K562 (cell line): ENCODE data around the gene CAPN13.

ENCODE experiments used
- BCL6 ChIP-seq: fragments of 250-450 bp; sonication (Bioruptor Pico); IDR thresholded peaks from 2 replicates; pipeline ENCODE4 v1.4.0; 2020
- CTCF ChIP-seq, 3 experiments: IDR thresholded peaks in 2 of 3; conservative IDR thresholded peaks in 1 of 3; 2 replicates each; pipeline ENCODE4 v1.5.1; 2011 to 2012; ENCODE audit warnings: low read length in 3 of 3, mild to moderate bottlenecking in 3 of 3, control low read depth in 2 of 3, improper control_type of control experiment in 1 of 3, inconsistent platforms in 1 of 3, low read depth in 1 of 3, mixed read lengths in 1 of 3, moderate library complexity in 1 of 3; ENCODE audit not compliant: insufficient read depth in 2 of 3
- HDAC1 ChIP-seq, 2 experiments: fragments of 450-650 bp; IDR thresholded peaks; 2 replicates each; pipeline ENCODE4 v1.6.1; 2016 to 2017; ENCODE audit warnings: inconsistent platforms in 1 of 2, mild to moderate bottlenecking in 1 of 2, moderate library complexity in 1 of 2
- LARP7 ChIP-seq: fragments of 450-650 bp; IDR thresholded peaks from 2 replicates; pipeline ENCODE4 v1.6.1; 2016
- MLLT1 ChIP-seq, 2 experiments: fragments of 450-650 bp; IDR thresholded peaks; 2 replicates each; pipeline ENCODE4 v1.6.1; 2016
- NCOA6 ChIP-seq: fragments of 450-650 bp; IDR thresholded peaks from 2 replicates; pipeline ENCODE4 v1.6.1; 2017; ENCODE audit warnings: mild to moderate bottlenecking
- POLR2AphosphoS5 ChIP-seq: IDR thresholded peaks from 2 replicates; pipeline ENCODE4 v1.6.1; 2011; ENCODE audit warnings: mild to moderate bottlenecking, low read depth, low read length, moderate library complexity; ENCODE audit not compliant: control insufficient read depth, insufficient read depth
- RNF2 ChIP-seq: sonication (generic); IDR thresholded peaks from 2 replicates; pipeline ENCODE4 v1.6.1; 2016
- SP1 ChIP-seq: sonication (generic); formaldehyde crosslinking; IDR thresholded peaks from 2 replicates; pipeline ENCODE4 v1.8.1; 2022; ENCODE audit warnings: mild to moderate bottlenecking, missing genetic modification reagents
- STAT5A ChIP-seq: IDR thresholded peaks from 2 replicates; pipeline ENCODE4 v1.6.1; 2012; ENCODE audit warnings: low read length, inconsistent platforms, borderline replicate concordance
- TAF1 ChIP-seq: IDR thresholded peaks from 2 replicates; pipeline ENCODE4 v1.6.1; 2011; ENCODE audit warnings: mild to moderate bottlenecking, low read length, moderate library complexity; ENCODE audit not compliant: insufficient read depth, control insufficient read depth, severe bottlenecking; ENCODE audit errors: extremely low read depth
- TCF7L2 ChIP-seq: fragments of 150-350 bp; IDR thresholded peaks from 2 replicates; pipeline ENCODE4 v1.6.1; 2016; ENCODE audit warnings: low read depth, mild to moderate bottlenecking, low read length, moderate library complexity
- ZBTB33 ChIP-seq: sonication (generic); formaldehyde crosslinking; IDR thresholded peaks from 2 replicates; pipeline ENCODE4 v1.8.1; 2023; ENCODE audit warnings: mild to moderate bottlenecking, missing genetic modification reagents
- ZNF76 ChIP-seq: fragments of 250-450 bp; sonication (Bioruptor Pico); IDR thresholded peaks from 2 replicates; pipeline ENCODE4 v1.4.0; 2020; ENCODE audit warnings: mild to moderate bottlenecking, moderate library complexity, borderline replicate concordance

GRCh38 chr2:30776831-30777635 is 30.2 kb downstream of the CAPN13 start:
- no peak for TF ChIP-seq BCL6
- no peak for TF ChIP-seq RNF2
- TF ChIP-seq ZBTB33 (CRISPR knock-in tag), result no peak
- no peak for TF ChIP-seq LARP7
- TF ChIP-seq TAF1, result no peak
- no peak for TF ChIP-seq SP1 (CRISPR knock-in tag)
- TF ChIP-seq NCOA6, result no peak
- no peak for TF ChIP-seq CTCF (IDR thresholded peaks at IDR 0.05 in 2 of 3, conservative IDR thresholded peaks at IDR 0.05 in 1 of 3; ENCODE audit: insufficient read depth in 2 of 3, low read depth in 1 of 3, low read length in 3 of 3)
- TF ChIP-seq STAT5A, result no peak
- TF ChIP-seq HDAC1 (IDR thresholded peaks at IDR 0.05), result no peak
- TF ChIP-seq MLLT1 (IDR thresholded peaks at IDR 0.05), result no peak
- TF ChIP-seq TCF7L2, result no peak
- TF ChIP-seq POLR2AphosphoS5, result no peak
- TF ChIP-seq ZNF76, result no peak
